NCI-H187 (cell line): ENCODE data around the gene BORCS8.

ENCODE experiments used
- DNase-seq, 2 experiments: peaks; one replicate each; lab custom pipeline; 2025; lab: John Stamatoyannopoulos, UW

BORCS8 gene

DNA sequence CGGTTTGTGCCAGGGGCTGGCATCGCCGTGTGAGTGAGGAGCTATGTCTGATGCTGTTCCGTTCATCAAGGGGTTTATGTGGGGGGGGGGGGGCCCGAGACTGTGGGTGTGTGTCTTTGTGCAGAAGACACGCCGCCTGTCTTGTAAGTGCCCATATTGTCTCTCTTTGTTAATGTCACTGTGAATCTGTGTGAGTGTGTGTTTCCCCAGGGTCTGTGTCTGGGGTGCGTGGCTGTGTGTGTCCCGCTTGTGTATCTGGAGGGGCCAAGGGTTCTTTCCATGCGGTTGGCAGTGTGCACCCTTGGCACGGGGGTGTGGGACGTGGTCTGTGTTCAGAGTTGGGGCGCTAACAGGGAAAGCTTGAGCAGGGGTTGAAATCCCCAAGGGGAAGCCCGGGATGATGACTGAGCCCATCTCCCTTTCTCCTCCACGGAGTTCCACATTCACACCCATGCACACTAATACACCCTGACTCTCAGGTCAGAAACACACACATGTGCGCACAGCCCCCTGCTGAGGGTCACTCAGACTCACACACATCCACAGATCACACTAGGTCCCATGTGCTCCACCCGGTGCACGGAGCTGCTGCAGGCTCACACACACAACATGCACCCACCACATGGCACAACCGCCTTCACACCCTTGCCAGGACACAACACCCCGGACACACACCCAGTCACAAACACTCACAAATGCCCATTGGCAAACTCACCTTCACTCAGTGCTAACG is 21.6 kb upstream of the BORCS8 start:
- no peak for DNase-seq

GRCh38 chr19:19212916-19213315 is 21.0 kb upstream of the BORCS8 start:
- no peak for DNase-seq

GRCh38 chr19:19211499-19212420 is 19.8 kb upstream of the BORCS8 start, which contains the start of gene NCAN:
Gene NCAN, plus strand, starts transcription at chr19:19211958. Its CDS starts 4,996 bp downstream, at chr19:19216954.
- DNase-seq = no peak

DNA sequence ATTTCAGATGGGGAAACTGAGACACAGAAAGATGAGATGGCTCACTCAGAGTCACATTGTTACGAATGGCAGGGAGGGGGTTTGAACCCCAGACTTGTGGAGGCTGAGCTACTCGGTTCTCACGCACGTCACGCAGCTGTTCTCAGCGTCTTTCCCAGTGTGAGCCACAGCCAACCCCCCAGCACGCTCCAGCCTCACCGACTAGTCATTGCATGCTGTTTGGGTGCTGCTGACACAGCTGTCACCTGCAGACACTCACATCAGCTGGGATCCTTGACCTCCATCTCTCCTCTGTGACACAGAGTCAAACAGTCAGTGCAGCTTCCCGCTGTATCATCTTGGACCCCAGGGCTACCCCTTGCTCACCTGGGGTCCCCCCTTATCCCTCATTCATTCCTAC is 17.4 kb upstream of the BORCS8 start:
- peak in 1 of 2 experiments; percentile 8 for DNase-seq

DNA sequence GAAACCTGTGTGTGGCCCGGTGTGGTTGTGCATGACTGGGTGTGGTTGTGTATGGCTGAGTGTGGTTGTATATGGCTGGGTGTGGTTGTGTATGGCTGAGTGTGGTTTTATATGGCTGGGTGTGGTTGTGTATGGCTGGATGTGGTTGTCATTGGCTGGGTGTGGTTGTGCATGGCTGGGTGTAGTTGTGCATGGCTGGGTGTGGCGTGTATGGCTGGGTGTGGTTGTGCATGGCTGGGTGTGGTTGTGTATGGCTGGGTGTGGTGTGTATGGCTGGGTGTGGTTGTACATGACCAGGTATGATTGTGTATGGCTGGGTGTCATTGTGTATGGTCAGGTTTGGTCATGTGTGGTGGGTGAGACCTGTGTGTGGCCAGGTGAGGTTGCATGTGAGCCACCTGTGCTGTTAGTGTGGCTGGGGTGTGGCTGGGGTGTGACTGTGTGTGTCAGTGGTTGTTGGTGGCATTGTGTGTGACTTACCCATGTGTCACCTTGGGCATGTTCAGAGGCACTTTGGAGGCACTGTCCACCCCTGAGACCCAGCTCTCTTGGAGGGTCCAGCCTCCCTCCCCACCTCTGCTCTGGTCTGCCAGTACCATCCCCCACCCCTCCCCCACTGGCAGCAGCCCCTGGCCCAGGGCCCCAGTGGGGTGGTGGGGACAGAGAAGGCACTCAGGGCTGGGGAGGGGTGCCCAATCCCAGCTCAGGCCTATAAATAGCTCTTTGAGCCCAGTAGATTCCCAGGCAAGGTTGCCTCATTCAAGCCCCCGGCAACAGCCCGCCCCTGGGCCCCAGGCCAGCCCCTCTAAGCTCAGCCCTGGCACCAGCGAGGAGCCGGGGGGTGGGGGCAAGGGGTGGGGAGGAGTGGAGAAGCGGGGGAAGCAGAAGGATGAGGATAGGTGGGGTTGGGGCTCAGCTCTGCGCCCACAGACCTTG is 16.0 kb upstream of the BORCS8 start:
- no peak for DNase-seq

DNA sequence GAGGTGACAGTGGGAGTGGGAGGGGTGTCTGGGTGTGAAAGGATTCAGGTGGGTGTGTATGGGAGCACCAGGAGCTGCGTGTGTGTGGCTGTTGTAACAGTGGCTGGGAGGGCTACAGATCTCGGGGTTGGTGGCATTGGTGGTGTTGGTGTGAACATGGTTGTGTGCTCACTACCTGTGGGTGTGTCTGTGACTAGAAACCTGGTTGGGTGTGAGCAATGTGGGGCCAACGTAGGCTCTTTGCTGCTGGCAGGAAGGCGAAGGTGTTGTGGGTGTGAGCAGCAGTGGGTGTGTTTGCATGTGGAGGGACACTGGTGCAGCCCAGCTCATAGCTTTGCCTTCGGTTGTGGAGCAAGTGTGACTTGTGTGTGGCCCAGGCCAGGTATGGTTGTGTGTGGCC is 15.0 kb upstream of the BORCS8 start:
- DNase-seq = no peak

- DNase-seq = no peak
These were observed 13.8 kb upstream of the BORCS8 start for GRCh38 chr19:19205416-19206410.

GRCh38 chr19:19204181-19204580 is 12.2 kb upstream of the BORCS8 start:
- DNase-seq = no peak

DNA sequence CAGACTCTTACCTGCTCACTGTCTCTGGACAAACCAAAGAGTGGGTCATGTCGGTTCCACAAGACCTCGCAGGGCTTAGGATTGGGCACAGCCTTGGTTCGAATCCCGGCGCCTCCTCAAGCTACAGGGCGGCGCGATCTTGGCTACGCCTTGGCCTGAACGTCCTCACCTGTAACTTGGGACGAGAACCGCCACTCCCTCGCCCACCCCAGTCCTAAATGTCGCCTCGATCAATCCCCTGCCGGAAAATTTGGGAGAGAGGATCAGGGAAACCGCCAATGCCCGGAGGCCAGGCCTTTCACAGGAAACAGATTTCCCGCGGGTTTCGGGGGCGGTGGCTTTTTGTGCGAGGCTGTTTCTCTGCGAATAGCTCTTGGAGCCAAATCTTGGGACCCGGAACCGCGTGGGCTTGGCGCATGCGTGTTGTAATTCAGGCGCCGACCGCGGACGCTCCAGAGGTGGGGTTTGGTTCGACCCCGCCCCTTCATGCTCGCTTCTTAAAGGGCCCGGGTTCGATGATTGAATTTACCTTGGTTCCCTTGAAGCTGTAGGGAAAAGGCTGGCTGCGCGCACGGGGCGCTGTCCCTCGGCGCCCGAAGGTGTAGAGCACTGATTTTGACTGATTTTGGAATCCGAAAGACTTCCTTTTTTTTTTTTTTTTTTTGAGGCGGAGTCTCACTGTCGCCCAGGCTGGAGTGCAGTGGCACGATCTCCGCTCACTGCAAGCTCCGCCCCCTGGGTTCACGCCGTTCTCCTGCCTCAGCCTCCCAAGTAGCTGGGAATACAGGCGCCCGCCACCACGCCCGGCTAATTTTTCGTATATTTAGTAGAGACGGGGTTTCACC is 11.3 kb upstream of the BORCS8 start, which contains the start of gene NR2C2AP:
Gene NR2C2AP, minus strand, starts transcription at position 403 of the 845 bp plus-strand sequence. Its CDS starts 354 bp downstream, at position 49.
- peak; percentile 71 to 79 for DNase-seq

DNA sequence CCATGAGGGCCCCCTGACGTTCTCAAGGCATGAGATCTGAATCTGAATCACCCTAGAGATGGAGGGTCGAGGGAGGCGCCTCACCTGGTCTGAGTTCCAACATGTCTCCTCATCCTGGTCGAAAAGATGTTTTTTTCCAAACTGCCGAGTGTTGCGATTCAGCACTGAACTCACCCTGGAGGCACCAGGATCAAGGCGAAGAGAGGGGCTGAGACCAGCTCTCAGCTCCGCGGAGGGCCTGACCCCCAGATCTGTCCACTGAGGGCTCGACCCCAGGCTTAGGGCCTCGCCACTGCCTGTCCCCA is 10.7 kb upstream of the BORCS8 start:
- no peak for DNase-seq

- no peak for DNase-seq
These were observed 10.0 kb upstream of the BORCS8 start for GRCh38 chr19:19201697-19202630.

GRCh38 chr19:19193926-19194325 is 2.0 kb upstream of the BORCS8 start:
- DNase-seq = no peak

DNA sequence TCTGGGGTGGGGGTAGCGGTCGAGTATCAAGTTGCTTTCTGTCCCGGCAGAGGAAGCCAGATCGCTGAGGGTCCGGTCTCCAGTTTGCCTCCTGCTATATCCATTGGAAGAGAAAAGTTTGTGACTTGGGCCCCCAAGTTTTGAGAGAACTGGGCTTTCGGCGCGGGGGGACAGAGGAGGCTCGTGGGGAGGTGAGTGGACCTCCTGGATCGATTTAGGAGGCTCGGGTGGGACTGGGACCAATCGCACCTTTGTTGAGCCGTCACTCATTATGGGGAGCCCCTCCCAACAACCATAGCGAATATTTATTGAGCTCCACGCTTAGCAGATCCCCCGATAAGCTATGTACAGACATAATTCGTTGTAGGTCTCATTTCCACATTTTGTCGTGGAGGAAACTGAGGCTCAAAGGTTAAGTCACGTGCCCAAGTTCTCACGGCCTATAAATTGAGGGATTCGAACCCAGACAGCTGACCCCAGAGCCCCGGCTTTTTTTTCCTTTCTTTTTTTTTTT is 1.0 kb upstream of the BORCS8 start:
- DNase-seq = no peak

- DNase-seq = no peak
These were observed 229 bp downstream of the BORCS8 start for GRCh38 chr19:19191768-19192077.

DNA sequence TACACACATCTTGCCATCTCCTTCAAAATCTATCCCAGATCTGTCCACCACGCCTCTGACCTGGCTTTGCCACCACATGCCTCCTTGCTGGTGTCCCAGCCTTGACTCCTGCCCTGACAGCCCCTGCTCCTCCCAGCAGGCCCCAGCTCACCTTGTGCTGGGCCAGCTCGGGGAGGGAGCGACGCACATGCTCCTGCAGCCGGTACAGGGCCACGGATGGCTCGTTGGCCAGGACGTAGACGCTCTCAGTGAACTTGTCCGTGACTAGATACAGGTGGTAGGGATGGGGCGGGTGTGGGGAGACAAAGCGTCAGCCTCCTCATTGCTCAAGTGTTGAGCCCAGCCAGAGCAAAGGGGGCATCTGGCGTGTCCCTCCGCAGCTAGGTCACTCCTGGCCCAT is 5.2 kb downstream of the BORCS8 start:
- no peak for DNase-seq

DNA sequence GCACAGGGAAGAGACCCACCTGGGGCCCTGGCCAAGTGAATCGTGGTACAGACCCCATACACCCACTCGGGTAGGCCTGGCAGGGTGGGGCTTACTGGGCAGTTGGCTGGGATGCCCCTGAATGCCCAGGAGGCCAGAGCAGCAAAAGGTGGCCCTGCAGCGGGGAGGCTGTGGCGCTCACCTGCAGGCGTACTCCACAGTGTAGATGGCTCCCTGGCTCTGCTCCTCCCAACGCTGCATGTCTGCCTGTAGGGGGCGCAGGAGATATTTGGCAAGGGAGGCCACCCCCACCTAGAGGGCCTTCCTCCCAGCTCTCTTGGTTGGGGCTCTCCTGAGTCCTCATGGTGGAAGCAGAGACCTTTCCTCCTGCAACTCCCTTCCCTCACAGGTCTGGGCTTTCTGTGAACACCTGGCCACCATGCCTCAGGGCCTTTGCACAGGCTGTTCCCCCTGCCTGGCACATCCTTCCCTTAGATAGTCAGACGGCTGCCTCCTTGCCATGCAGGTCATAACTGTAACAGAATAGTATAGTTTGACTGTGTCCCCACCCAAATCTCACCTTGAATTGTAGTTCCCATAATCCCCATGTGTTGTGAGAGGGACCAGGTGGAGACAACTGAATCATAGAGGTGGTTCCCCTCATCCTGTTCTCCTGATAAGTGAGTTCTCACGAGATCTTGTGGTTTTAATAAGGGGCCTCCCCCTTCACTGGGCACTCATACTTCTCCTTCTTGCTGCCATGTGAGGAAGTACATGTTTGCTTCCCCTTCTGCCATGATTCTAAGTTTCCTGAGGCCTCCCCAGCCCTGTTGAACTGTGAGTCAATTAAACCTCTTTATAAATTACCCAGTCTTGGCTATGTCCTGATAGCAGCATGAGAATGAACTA is 5.9 kb downstream of the BORCS8 start:
- no peak for DNase-seq

- no peak for DNase-seq
These were observed 10.4 kb downstream of the BORCS8 start for GRCh38 chr19:19181488-19181998.
